ENCODE measurements around the gene ZBTB16. TPM values are rescaled to one million over a fixed set of nuclear protein-coding genes. Genes with fewer than 3 reads are reported as not detected.

The ZBTB16 gene
- total and polyA plus RNA-seq, 3 donors from 2014 or later, result 11.4 to 88.5 (median 51.5) TPM

GRCh38 chr11:114057605-114058004 is 1.9 kb upstream of the ZBTB16 start:
- H3K4me3 ChIP-seq, result no peak overlapping the region
- TF ChIP-seq POLR2A (IDR thresholded peaks at IDR 0.05), result no peak
- no peak for TF ChIP-seq CTCF (IDR thresholded peaks at IDR 0.05)
- peaks cover 19% of the 10 kb centered on the region for H3K4me1 ChIP-seq
- no peak overlapping the region for H3K27ac ChIP-seq
- no peak for DNase-seq
- intact Hi-C loops (cut with DNase I; ENCODE audit: low total_unique reads), result no loop called here
- no peaks in the 10 kb centered on the region for H3K36me3 ChIP-seq (ENCODE audit: low read depth, missing control alignments)
- 41 to 53% methylated on average over 1 of the region's 1 CpG for WGBS, 2 donors
- H3K27me3 ChIP-seq, result no peaks in the 10 kb centered on the region
- no peaks in the 10 kb centered on the region for H3K9me3 ChIP-seq

- intact Hi-C loops (cut with DNase I; ENCODE audit: low total_unique reads), result no loop called here
- Histone ChIP-seq H3K4me1 (peaks cover 19% of the 10 kb centered on the region), H3K27me3 (no peaks in the 10 kb centered on the region), H3K36me3 (ENCODE audit: low read depth, missing control alignments) (no peaks in the 10 kb centered on the region), H3K4me3 (peak overlapping the region; percentile 90 to 96), H3K9me3 (no peaks in the 10 kb centered on the region), H3K27ac (peak overlapping the region; percentile 83 to 99)
- peak; percentile 55 for DNase-seq
- WGBS, 2 donors, result 36 to 50% methylated on average over 21 to 25 of the region's 25 CpGs
- no peak for TF ChIP-seq CTCF (IDR thresholded peaks at IDR 0.05)
- TF ChIP-seq POLR2A (IDR thresholded peaks at IDR 0.05), result no peak
Observed at GRCh38 chr11:114058026-114058706, 1.3 kb upstream of the ZBTB16 start.

GRCh38 chr11:114058871-114059277 is 637 bp upstream of the ZBTB16 start:
- Histone ChIP-seq H3K36me3 (ENCODE audit: low read depth, missing control alignments) (no peaks in the 10 kb centered on the region), H3K4me3 (peak overlapping the region; percentile 90 to 96), H3K27ac (peak overlapping the region; percentile 83 to 99), H3K27me3 (no peaks in the 10 kb centered on the region), H3K4me1 (peaks cover 22% of the 10 kb centered on the region), H3K9me3 (no peaks in the 10 kb centered on the region)
- TF ChIP-seq CTCF (IDR thresholded peaks at IDR 0.05) (no peak), POLR2A (IDR thresholded peaks at IDR 0.05) (no peak)
- intact Hi-C loops (cut with DNase I; ENCODE audit: low total_unique reads), result loop anchor here (1.0 kb wide), 1 partner anchor 200 kb away; no protein-coding TSS in a partner anchor
- 0 to 1% methylated on average over 25 of the region's 25 CpGs for WGBS, 2 donors
- peak; percentile 56 for DNase-seq

DNA sequence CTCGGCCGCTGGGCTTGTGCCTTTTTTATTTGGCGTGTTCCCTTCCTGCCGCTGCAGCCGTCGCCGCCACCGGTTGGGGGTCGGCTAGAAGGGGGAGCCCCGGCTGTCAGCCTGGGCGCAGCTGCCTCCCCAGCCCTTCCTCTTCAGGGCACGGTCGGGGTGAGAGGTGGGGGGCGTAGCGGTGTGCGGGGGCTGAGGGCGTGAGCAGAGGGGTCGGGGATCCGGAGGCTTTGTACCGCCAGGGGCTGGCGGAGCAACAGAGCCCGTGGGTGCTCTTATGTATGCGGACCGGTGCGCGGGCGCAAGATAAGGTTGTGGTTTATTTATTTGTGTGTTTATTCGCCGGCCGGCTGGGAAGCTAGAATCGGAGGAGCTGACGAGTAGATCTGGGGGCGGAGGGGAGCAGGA is 477 bp downstream of the ZBTB16 start:
- Histone ChIP-seq H3K4me3 (peak overlapping the region; percentile 90 to 96), H3K27me3 (no peaks in the 10 kb centered on the region), H3K4me1 (peaks cover 22% of the 10 kb centered on the region), H3K36me3 (ENCODE audit: low read depth, missing control alignments) (no peaks in the 10 kb centered on the region), H3K9me3 (no peaks in the 10 kb centered on the region), H3K27ac (peak overlapping the region; percentile 92 to 99)
- peak; percentile 52 for DNase-seq
- TF ChIP-seq POLR2A (IDR thresholded peaks at IDR 0.05) (no peak), CTCF (IDR thresholded peaks at IDR 0.05) (no peak)
- intact Hi-C loops (cut with DNase I; ENCODE audit: low total_unique reads), result loop anchor here (1.0 to 5.0 kb wide), 2 partner anchors 102 to 199 kb away; no protein-coding TSS in a partner anchor
- 0 to 1% methylated on average over 2 to 33 of the region's 33 CpGs for WGBS, 2 donors

All from testis (tissue), 3 donors.